ENCODE results near the gene ADAM12. TPM values are rescaled to one million over a fixed set of nuclear protein-coding genes. Genes with fewer than 3 reads are reported as not detected.
"Not testable (repeated sequence)": the region's sequence is repeated elsewhere in the genome, so short reads cannot be mapped to it uniquely, and the experiment has no call there.

ADAM12 gene
- total RNA-seq, 1 donor from 2014 or later: 18.4 TPM

GRCh38 chr10:126350216-126350992 lies 37.9 kb downstream of the ADAM12 start:
- DNase-seq: no peak
- Mint-ChIP-seq H3K4me3 (ENCODE audit: unreplicated experiment) (no peak overlapping the region), H3K4me1 (ENCODE audit: low read depth, unreplicated experiment) (peaks cover 16% of the 10 kb centered on the region), H3K9me3 (ENCODE audit: unreplicated experiment) (peaks cover 13% of the 10 kb centered on the region), H3K36me3 (ENCODE audit: unreplicated experiment) (peaks cover 11% of the 10 kb centered on the region), H3K27me3 (ENCODE audit: unreplicated experiment) (peaks cover 16% of the 10 kb centered on the region), H3K27ac (ENCODE audit: unreplicated experiment) (no peak overlapping the region)
- TF ChIP-seq, protein P1, sequence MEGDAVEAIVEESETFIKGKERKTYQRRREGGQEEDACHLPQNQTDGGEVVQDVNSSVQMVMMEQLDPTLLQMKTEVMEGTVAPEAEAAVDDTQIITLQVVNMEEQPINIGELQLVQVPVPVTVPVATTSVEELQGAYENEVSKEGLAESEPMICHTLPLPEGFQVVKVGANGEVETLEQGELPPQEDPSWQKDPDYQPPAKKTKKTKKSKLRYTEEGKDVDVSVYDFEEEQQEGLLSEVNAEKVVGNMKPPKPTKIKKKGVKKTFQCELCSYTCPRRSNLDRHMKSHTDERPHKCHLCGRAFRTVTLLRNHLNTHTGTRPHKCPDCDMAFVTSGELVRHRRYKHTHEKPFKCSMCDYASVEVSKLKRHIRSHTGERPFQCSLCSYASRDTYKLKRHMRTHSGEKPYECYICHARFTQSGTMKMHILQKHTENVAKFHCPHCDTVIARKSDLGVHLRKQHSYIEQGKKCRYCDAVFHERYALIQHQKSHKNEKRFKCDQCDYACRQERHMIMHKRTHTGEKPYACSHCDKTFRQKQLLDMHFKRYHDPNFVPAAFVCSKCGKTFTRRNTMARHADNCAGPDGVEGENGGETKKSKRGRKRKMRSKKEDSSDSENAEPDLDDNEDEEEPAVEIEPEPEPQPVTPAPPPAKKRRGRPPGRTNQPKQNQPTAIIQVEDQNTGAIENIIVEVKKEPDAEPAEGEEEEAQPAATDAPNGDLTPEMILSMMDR (IDR thresholded peaks at IDR 0.05; ENCODE audit: partially characterized antibody, unreplicated experiment): no peak

GRCh38 chr10:126349676-126350075 lies 38.6 kb downstream of the ADAM12 start:
- H3K9me3 Mint-ChIP-seq (ENCODE audit: unreplicated experiment): peaks cover 11% of the 10 kb centered on the region
- DNase-seq: no peak
- no peak overlapping the region for H3K4me3 Mint-ChIP-seq (ENCODE audit: unreplicated experiment)
- H3K36me3 Mint-ChIP-seq (ENCODE audit: unreplicated experiment): peaks cover 11% of the 10 kb centered on the region
- H3K4me1 Mint-ChIP-seq (ENCODE audit: low read depth, unreplicated experiment): peaks cover 16% of the 10 kb centered on the region
- TF ChIP-seq, protein P1 (IDR thresholded peaks at IDR 0.05; ENCODE audit: partially characterized antibody, unreplicated experiment): no peak
- H3K27me3 Mint-ChIP-seq (ENCODE audit: unreplicated experiment): peaks cover 13% of the 10 kb centered on the region
- no peak overlapping the region for H3K27ac Mint-ChIP-seq (ENCODE audit: unreplicated experiment)

GRCh38 chr10:126349101-126349500 lies 39.2 kb downstream of the ADAM12 start:
- H3K9me3 Mint-ChIP-seq (ENCODE audit: unreplicated experiment): peaks cover 13% of the 10 kb centered on the region

GRCh38 chr10:126343496-126343895 lies 44.8 kb downstream of the ADAM12 start:
- not testable (repeated sequence) for H3K4me3 Mint-ChIP-seq (ENCODE audit: unreplicated experiment); H3K36me3 Mint-ChIP-seq (ENCODE audit: unreplicated experiment); H3K4me1 Mint-ChIP-seq (ENCODE audit: low read depth, unreplicated experiment); H3K9me3 Mint-ChIP-seq (ENCODE audit: unreplicated experiment); H3K27ac Mint-ChIP-seq (ENCODE audit: unreplicated experiment); DNase-seq; H3K27me3 Mint-ChIP-seq (ENCODE audit: unreplicated experiment)

More at GRCh38 chr10:126349101-126349500, 39.2 kb downstream of the ADAM12 start:
- Mint-ChIP-seq H3K27ac (ENCODE audit: unreplicated experiment) (no peak overlapping the region), H3K4me1 (ENCODE audit: low read depth, unreplicated experiment) (peaks cover 14% of the 10 kb centered on the region), H3K4me3 (ENCODE audit: unreplicated experiment) (no peak overlapping the region), H3K36me3 (ENCODE audit: unreplicated experiment) (peaks cover 7% of the 10 kb centered on the region), H3K27me3 (ENCODE audit: unreplicated experiment) (peaks cover 13% of the 10 kb centered on the region)
- DNase-seq: no peak
- TF ChIP-seq, protein P1 (IDR thresholded peaks at IDR 0.05; ENCODE audit: partially characterized antibody, unreplicated experiment): no peak

GRCh38 chr10:126342680-126343079 lies 45.6 kb downstream of the ADAM12 start:
- H3K9me3 Mint-ChIP-seq (ENCODE audit: unreplicated experiment): peaks cover 9% of the 10 kb centered on the region
- H3K4me1 Mint-ChIP-seq (ENCODE audit: low read depth, unreplicated experiment): peaks cover 8% of the 10 kb centered on the region
- no peak overlapping the region for H3K27ac Mint-ChIP-seq (ENCODE audit: unreplicated experiment)
- DNase-seq: no peak
- no peak overlapping the region for H3K4me3 Mint-ChIP-seq (ENCODE audit: unreplicated experiment)
- TF ChIP-seq, protein P1 (IDR thresholded peaks at IDR 0.05; ENCODE audit: partially characterized antibody, unreplicated experiment): no peak
- peaks cover 3% of the 10 kb centered on the region for H3K27me3 Mint-ChIP-seq (ENCODE audit: unreplicated experiment)
- peaks cover 5% of the 10 kb centered on the region for H3K36me3 Mint-ChIP-seq (ENCODE audit: unreplicated experiment)

Data from glutamatergic neuron (in vitro differentiated cells).